GM21367 (cell line): Measurements from ENCODE around the gene MAP3K7.
"Not testable (repeated sequence)": the region's sequence is repeated elsewhere in the genome, so short reads cannot be mapped to it uniquely, and the experiment has no call there.

Source experiments
- ATAC-seq: cut with Tn5 transposase; IDR thresholded peaks from one replicate; pipeline ENCODE4 v1.9.1; 2021; ENCODE audit not compliant: unreplicated experiment

MAP3K7 gene

DNA sequence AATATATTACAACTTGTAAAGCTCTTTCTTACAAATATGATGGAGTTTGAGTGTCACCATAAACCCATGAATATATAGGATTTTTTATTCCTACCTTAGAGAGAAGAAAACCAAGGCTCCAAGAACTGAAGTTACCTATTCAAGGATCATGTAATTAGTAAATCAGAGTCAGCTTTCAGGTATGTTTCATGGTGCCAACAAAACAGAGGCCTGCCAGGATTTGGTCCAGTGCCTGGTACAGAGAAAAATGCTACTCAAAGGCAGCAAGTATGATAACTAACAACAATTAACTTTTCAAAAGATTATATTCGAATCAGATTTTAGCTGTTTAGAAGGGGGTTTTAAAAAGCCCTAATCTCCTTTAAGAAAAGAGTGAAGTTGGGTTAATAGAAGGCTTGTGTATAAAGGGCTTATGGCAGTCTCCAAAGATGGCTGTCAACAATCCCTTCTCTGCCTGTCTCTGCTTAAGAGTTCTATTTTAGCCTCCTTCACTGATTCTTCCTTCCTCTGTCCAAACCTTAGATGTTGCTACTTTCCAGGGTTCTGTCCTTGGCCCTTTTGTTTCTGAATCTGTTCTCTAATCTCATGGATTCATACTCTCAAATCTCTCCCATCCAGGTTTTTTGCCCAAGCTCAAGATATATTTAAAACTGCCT, 7.8 kb downstream of the MAP3K7 start:
- ATAC-seq, result no peak

DNA sequence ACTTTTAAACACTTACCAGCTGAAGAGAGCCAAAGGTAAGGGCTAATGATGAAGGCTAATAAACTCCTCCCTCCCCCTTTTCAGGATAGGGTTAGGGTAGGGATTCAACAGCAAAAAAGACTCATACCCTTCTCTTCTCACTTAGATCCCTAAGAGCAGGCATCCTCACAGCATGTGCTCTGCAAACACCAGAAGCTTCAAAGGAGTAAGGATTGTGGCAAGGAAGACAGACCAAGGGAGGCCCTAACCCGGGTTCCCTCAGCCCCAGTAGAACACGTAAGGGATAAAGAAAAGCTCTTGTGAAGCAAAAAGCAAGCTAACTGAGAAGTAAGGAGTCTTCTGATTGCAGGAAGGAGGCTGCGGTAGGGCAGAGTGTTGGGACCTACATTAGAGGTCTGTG, 11.6 kb downstream of the MAP3K7 start:
- ATAC-seq, result no peak

DNA sequence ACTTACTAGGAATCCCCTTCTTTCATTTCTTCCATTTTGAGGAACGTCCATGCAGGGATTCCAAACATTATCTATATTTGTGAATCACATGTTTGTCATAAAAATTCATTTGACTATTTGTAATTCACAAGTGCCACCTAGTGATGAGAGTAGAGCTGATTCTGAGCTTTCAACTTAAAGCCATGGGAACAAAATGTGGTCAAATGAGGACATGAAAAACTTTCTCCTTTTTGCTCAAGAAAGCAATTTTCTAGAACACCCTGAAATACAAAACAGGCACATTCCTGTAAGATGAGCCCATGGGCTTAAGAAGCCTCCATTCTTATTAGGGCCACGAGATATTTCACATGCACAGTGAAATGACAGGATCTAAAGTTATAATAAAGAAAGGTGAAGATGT, 12.3 kb downstream of the MAP3K7 start:
- no peak for ATAC-seq

DNA sequence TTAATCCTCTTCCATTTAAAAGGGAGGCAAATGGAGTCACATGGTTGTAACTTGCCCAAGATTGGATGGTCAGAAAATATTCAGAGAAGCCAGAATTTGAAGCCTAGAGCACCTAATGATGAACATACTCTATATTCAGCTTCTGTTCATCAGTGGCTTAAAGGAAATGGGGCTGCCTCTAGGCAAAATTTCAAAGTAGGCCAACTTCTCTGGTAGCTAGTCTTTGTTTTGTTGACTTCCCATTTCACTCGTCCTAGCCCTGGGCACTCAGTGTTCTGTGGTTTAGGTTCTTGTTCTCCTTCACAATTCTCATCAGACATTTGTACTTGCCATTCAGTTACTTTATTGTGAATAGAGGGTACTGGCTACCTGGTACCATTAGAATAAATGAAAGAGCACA, 13.2 kb downstream of the MAP3K7 start:
- ATAC-seq, result no peak

DNA sequence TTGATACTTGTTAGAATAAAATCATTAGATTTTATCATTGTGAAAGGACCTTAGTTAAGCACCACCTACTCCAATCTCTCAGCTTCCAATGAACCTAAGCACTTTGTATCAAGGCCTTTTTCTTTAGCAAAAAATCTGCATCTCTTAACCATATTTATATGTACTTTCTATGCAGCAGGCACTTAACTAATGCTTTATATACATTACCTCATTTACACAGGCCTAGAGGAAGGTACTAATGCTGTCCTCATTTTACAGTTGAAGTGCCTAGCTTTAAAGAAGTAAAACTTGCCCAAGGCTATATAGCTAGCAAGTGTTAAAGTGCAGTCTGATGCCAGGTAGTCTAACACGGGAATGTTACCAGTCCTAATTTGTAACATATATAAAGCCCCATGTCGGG, 14.0 kb downstream of the MAP3K7 start:
- no peak for ATAC-seq

DNA sequence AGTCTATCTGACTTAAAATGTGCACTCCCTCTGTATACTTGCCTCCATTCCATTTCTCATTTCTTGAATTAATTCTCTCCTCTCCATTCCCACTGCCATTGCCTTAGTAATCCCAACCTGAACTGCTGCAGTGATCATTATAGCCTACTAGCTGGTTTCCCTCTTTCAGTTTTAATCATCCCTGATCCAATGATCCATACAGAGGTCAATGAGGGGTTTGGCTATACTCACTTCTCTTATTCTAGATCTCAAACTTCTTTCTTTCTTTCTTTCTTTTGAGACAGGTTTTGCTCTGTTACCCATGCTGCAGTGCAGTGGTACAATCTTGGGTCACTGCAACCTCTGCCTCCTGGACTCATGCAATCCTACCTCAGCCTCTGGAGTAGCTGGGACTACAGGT, 17.6 kb downstream of the MAP3K7 start:
- no peak for ATAC-seq

DNA sequence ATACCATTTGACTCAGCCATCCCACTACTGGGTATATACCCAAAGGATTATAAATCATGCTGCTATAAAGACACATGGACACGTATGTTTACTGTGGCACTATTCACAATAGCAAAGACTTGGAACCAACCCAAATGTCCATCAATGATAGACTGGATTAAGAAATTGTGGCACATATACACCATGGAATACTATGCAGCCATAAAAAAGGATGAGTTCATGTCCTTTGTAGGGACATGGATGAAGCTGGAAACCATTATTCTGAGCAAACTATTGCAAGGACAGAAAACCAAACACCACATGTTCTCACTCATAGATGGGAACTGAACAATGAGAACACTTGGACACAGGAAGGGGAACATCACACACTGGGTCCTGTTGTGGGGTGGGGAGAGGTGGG, 19.2 kb downstream of the MAP3K7 start:
- not testable (repeated sequence) for ATAC-seq

DNA sequence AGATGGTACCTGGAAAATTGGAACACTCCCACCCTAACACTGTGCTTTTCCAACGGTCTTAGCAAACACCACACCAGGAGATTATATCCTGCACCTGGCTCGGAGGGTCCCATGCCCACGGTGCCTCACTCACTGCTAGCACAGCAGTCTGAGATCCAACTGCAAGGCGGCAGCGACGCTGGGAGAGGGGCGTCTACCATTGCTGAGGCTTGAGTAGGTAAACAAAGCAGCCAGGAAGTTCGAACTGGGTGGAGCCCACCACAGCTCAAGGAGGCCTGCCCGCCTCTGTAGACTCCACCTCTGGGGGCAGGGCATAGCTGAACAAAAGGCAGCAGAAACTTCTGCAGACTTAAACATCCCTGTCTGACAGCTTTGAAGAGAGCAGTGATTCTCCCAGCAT, 24.5 kb downstream of the MAP3K7 start:
- ATAC-seq, result not testable (repeated sequence)

DNA sequence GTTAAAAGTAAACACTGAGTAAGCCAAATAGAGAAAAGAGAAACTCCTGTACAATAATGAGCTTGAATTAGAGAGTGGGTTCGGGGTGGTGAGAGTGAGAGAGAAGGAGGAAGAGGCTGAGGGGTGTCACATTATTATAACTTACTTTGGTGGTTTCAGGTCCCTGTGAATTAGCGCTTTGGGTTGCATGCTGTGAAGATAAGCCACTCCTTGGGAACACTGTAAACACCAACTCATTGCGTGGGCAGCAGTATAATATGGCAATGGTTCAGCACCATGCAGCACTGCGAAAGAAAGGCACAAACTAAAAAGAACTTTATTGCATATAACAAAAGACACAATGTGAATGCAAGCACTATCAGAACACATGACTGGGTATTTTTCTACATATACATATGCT, 26.9 kb downstream of the MAP3K7 start:
- no peak for ATAC-seq

DNA sequence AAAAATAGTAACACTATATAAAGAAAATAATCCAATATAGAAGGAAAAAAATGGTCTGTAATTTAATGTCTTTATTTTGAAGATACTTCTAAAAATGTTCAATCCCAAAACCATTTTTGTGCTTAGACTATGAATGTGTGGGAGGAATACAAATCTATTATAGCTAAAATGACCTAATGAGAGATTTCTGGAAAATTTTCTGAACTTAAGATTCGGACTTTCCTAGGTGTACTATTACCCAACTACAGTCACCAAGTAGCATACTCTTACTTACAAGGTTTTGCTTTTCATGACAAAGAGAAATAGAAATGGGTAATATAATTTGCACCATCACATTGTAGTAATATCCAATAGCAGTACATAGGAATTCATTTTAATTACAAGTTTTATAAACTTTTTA, 29.9 kb downstream of the MAP3K7 start:
- ATAC-seq, result no peak

DNA sequence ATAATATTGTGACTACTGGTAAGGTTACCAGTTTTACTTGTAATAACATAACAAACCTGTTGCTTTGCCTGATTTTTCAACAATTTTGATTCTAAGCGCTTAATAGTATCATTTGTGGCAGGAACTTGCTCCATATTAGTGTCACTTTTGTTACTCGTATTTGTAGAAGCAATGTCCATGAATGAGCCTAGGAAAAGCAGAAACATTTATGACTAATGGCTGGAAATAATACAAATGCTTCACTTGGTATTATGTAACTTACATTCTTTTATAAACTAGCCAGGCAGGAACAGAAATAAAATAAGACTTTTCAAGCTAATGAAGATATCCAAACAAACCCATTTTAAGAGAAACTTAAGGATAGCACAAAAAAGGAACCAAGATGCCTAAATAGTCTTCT, 38.9 kb downstream of the MAP3K7 start:
- no peak for ATAC-seq

DNA sequence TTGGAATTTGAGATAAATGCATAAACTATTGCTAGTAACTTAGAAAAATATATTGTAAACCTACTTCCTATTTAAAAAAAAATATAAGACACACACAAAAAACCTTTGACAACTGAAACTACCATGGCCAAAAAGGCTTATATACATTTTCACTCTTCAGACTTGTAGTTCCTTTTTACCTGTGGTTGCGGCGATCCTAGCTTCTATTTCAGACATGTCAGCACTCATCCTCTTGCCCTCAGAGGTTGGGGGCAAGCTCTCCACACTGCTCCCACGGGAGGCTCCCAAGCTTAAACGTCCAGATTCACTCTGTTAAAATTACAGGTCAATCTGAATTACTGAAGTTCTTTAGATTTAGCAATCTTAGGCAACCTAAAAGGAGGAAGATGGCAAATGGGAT, 39.8 kb downstream of the MAP3K7 start:
- no peak for ATAC-seq

DNA sequence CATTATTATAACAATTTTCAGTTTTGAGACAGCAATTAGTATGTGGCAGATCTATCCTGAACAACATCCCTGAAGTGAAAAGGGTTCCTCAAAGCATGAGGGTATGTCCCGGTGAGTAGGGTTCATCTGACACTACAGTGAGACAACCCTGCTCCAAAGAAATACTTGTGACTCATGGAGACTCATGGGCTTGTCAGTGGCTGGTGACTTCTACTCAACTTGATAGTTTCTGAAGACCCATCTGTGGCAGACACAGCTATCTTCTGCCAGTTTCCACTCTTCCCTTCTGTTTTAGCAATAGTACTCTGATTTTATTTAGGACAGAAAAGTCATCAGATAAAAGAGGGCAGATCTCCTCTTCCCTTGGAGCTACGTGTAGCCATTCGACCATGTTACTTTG, 41.4 kb downstream of the MAP3K7 start:
- no peak for ATAC-seq

DNA sequence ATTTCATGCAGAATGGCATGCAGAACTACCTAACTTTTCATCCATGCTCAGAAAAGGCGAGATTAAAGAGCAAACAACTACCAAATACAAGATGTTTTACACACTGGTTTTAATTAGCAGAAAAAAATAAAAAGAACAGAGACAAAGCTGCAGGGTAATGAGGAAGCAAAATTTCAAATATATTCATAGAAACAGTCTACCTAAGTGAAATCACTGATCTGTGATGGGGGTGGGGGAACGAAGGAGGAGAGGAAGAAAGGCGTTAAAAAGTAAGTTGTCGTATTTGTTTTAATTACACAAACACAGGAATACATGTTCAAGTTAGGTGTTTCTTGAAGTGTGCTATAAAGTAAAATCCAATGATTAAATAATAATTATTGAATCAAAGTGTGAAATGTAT, 42.1 kb downstream of the MAP3K7 start:
- ATAC-seq, result no peak

DNA sequence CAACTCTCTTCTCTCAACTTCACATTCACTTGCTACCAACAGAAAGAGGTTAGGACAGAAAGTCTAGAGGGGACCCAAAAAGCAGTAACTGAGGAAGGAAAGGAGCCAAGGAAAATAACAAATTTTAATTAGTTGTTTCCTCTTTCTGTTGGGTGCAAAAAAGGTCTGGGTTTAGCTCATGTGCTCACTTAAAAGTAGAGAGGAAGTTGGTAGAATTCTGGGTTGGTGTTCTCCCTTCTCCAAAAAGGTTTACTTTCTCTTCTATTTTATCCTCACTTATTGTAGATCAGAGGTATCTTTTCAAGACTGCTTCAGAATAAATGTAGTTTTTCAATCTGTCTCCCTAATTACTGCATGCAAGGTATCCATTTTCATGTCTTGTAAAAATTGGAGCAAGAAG, 42.8 kb downstream of the MAP3K7 start:
- ATAC-seq, result no peak

DNA sequence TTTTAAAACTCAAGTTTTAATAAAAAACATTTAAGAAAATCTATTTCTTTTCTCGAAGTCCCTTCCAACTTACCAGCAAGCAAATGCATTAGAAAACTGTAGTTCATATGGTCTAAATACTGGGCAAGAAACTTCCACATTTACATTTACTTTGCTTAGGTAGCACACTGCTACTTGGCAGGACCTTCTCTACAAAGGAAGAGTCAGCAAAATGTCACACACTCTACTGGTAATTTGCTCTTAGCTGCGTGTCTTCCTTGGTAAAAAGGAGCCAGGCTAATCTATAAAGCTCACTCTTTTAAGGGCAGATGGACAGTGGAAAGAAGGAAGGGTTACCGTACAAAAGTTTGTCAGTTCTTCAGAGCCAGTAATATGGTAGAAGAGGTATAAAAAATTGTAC, 45.7 kb downstream of the MAP3K7 start:
- no peak for ATAC-seq

DNA sequence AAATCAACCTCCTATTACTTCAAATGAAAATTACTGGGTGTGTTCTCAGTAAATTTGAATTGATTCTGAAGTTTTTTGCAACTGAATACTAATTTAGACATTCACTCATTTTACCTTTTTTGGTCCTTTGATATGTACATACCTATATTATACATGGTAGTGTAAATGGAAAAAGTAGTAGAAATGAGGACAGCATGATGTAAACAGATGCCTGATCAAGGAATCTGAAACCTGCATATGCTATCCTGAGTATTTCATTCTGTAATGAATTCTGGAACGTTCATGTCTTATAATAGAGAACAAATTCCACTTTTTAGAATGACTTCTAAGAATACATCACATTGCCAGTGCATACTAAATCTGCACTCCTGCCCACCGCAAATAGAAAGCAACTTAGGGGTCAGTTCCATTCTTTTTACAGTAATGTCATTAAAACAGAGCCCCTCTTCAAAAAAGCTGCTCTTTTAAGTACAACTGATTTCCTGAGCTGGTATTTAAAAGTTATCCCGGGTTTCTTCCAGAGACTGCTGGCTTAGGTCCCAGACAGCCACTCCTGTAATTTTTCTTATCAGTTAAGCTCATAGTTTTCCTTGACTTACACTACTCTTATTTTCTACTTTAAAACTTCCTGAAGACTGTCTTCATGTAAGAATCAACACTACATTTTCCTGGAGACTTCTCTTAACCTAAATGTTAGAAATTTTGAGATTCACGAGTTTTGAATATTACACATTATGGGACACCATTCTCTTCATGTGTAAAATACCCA, 48.4 kb downstream of the MAP3K7 start:
- no peak for ATAC-seq

DNA sequence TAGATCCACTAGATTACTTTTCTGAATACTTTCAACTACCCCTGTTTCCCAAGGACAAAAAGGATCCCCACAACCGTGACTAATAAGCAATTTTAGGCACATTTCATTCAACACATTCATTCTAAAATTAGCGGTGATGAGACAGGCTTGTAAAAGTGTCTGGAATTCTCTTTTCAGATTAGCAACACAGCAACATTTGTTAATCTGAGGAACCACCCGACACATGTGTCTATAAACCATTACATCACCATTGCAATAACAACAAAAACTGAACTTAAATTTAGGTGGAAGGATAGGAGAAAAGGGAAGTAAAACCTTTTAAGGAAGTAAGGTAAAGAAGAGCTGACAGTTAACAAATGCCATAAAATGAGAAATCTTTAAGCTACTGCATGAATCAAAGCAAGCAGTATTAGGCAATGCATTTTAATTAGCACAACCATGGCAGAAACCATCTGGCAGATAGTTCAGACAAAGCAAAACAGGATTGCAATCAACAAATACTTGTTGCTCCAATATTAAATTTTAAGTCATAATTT, 49.1 kb downstream of the MAP3K7 start:
- no peak for ATAC-seq

DNA sequence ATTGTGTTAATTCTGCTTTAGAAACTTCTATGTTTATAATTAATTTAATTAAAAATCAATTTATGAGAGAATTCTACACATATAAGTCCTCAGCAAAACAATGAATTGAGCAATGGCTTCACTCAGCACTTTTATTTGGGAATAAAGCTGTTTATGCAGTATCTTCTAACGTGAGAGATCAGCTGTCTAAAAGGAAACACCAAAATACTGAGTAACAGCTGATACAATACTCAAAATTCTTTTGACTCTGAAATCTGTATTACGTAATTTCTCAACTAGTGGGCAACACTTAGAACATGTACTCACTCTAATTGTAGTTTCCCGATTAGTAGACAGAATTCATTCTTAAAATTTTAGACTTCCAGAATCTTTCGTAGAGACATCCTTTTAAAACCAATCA, 49.8 kb downstream of the MAP3K7 start:
- no peak for ATAC-seq

DNA sequence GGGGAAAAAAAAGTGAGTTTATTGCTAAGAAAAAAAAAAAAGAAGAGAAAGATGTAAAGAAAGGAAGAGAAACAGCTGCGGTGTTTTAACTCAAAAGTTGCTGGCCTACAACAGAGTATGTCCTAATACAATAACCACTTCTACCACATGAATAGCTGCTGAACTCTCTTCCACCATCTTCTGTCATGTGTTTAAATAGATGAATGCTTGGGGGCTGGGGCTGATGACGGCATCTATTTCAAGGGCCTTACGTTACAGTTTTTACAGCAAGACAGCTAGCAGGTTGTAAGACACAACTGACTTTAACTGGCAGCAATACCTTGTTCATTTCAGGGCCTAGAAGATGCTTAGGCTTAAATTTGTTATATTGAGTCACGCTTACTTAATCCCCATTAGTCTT, 50.4 kb downstream of the MAP3K7 start:
- ATAC-seq, result no peak

DNA sequence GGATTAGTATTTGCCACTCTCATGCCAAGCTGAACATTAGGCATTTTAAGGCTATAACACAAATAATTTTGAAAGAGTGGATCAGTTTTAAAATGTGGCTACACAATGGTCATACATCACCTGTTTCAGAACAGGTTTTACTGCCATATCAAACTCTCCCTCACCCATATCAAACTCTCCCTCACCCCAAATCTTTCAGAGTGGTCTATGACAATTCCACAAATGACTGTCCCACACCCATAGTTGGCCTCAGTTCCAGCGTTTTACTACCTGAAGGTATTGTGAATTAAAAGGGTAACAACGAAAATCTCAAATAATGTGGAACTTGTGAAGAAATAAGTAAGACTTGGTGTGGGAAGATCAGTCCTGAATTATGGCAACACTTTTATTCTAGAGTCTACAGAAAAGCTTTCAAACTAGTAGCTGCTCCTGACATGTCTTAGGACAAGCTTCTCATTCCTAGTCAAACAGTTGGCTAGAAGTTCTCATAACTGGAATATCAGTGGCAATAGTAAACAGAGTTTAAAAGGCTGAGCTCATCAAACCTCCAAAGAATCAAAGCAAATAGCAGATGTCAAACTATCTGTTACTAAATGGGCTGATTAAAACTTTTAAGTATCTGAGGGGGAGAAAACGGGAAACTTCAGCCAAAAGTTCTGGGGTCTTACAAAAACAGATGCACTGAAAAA, 52.4 kb downstream of the MAP3K7 start:
- ATAC-seq, result no peak
